DND-41 (cell line): ENCODE data around the gene AFF3.

Source experiments
- ATAC-seq: fragments of 200-7000 bp; cut with Tn5 transposase; 3 replicates; pipeline ENCODE4 v1.9.1; 2021; ENCODE audit warnings: low read depth; ENCODE audit not compliant: insufficient read depth
- DNase-seq: peaks from one replicate; pipeline ENCODE4 v3.0.0-alpha.2; 2020
- H2AFZ ChIP-seq: 2 replicates; pipeline ENCODE4 v1.6.0; 2012; ENCODE audit warnings: low read depth, low read length
- H3K27ac ChIP-seq: 2 replicates; pipeline ENCODE4 v1.5.1; 2012; ENCODE audit warnings: low read length, inconsistent platforms
- H3K27me3 ChIP-seq: fragments of 200-600 bp; sonication (generic); 2 replicates; pipeline ENCODE4 v1.6.0; 2012; ENCODE audit warnings: low read length, mild to moderate bottlenecking, inconsistent platforms; ENCODE audit not compliant: insufficient read depth, poor library complexity
- H3K36me3 ChIP-seq: 2 replicates; pipeline ENCODE4 v1.5.1; 2012; ENCODE audit warnings: low read length, inconsistent platforms; ENCODE audit not compliant: insufficient read depth
- H3K4me1 ChIP-seq: 2 replicates; pipeline ENCODE4 v1.5.1; 2012; ENCODE audit warnings: mild to moderate bottlenecking, low read length; ENCODE audit not compliant: insufficient read depth
- H3K4me2 ChIP-seq: 2 replicates; pipeline ENCODE4 v1.6.0; 2012; ENCODE audit warnings: mild to moderate bottlenecking, moderate library complexity, low read length, inconsistent platforms; ENCODE audit not compliant: insufficient read depth
- H3K4me3 ChIP-seq, 2 experiments: fragments of 200-600 bp in 1 of 2; shearing (Covaris generic) in 1 of 2; 2 replicates each; pipeline ENCODE4 v1.5.1; 2012 to 2016; ENCODE audit warnings: inconsistent platforms in 2 of 2, low read length in 2 of 2, mild to moderate bottlenecking in 2 of 2, low read depth in 1 of 2, moderate library complexity in 1 of 2
- H3K79me2 ChIP-seq: 2 replicates; pipeline ENCODE4 v1.6.0; 2012; ENCODE audit warnings: low read length, inconsistent platforms; ENCODE audit not compliant: insufficient read depth
- H3K9ac ChIP-seq: 2 replicates; pipeline ENCODE4 v1.6.0; 2012; ENCODE audit warnings: low read depth, mild to moderate bottlenecking, inconsistent platforms, low read length, moderate library complexity
- H3K9me3 ChIP-seq: 2 replicates; pipeline ENCODE4 v1.5.1; 2012; ENCODE audit warnings: low read length, moderate library complexity, mild to moderate bottlenecking, inconsistent platforms; ENCODE audit not compliant: insufficient read depth, severe bottlenecking
- H4K20me1 ChIP-seq: 2 replicates; pipeline ENCODE4 v1.6.0; 2012; ENCODE audit warnings: low read length; ENCODE audit not compliant: insufficient read depth
- EZH2 ChIP-seq: IDR thresholded peaks from 3 replicates; pipeline ENCODE4 v1.6.1; 2012; ENCODE audit warnings: borderline replicate concordance, low read depth, mild to moderate bottlenecking, moderate library complexity, low read length, inconsistent platforms; ENCODE audit not compliant: severe bottlenecking
- TF ChIP-seq, protein P1 (sequence below): IDR thresholded peaks from 2 replicates; pipeline ENCODE4 v1.5.1; 2012; ENCODE audit warnings: borderline replicate concordance, low read length, moderate library complexity, mild to moderate bottlenecking; ENCODE audit not compliant: poor library complexity, severe bottlenecking; ENCODE audit errors: extremely low read depth

The AFF3 gene

GRCh38 chr2:100179806-100180205 is 37.4 kb upstream of the AFF3 start:
- Histone ChIP-seq H3K27me3 (no peaks in the 10 kb centered on the region), H3K4me1 (no peaks in the 10 kb centered on the region), H3K79me2 (no peaks in the 10 kb centered on the region)

GRCh38 chr2:100178864-100179263 is 36.5 kb upstream of the AFF3 start:
- Histone ChIP-seq H3K79me2 (no peaks in the 10 kb centered on the region), H3K4me3 (no peak overlapping the region), H3K27ac (no peak overlapping the region), H3K36me3 (no peaks in the 10 kb centered on the region), H2AFZ (no peak overlapping the region), H4K20me1 (no peaks in the 10 kb centered on the region), H3K4me2 (no peak overlapping the region), H3K9me3 (no peaks in the 10 kb centered on the region), H3K27me3 (no peaks in the 10 kb centered on the region), H3K9ac (no peak overlapping the region), H3K4me1 (no peaks in the 10 kb centered on the region)
- DNase-seq (no peak), ATAC-seq (no peak)
- no peak for TF ChIP-seq EZH2
- TF ChIP-seq, protein P1, sequence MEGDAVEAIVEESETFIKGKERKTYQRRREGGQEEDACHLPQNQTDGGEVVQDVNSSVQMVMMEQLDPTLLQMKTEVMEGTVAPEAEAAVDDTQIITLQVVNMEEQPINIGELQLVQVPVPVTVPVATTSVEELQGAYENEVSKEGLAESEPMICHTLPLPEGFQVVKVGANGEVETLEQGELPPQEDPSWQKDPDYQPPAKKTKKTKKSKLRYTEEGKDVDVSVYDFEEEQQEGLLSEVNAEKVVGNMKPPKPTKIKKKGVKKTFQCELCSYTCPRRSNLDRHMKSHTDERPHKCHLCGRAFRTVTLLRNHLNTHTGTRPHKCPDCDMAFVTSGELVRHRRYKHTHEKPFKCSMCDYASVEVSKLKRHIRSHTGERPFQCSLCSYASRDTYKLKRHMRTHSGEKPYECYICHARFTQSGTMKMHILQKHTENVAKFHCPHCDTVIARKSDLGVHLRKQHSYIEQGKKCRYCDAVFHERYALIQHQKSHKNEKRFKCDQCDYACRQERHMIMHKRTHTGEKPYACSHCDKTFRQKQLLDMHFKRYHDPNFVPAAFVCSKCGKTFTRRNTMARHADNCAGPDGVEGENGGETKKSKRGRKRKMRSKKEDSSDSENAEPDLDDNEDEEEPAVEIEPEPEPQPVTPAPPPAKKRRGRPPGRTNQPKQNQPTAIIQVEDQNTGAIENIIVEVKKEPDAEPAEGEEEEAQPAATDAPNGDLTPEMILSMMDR: no peak

More at GRCh38 chr2:100179806-100180205, 37.4 kb upstream of the AFF3 start:
- H3K4me3 ChIP-seq: no peak overlapping the region
- TF ChIP-seq, protein P1: no peak
- no peak for TF ChIP-seq EZH2
- H3K36me3 ChIP-seq: no peaks in the 10 kb centered on the region
- H3K9ac ChIP-seq: no peak overlapping the region
- H4K20me1 ChIP-seq: no peaks in the 10 kb centered on the region
- no peak overlapping the region for H3K27ac ChIP-seq
- no peak for DNase-seq
- H3K4me2 ChIP-seq: no peak overlapping the region
- no peak for ATAC-seq
- no peak overlapping the region for H2AFZ ChIP-seq
- H3K9me3 ChIP-seq: no peaks in the 10 kb centered on the region

GRCh38 chr2:100178085-100178788 is 35.8 kb upstream of the AFF3 start:
- TF ChIP-seq, protein P1: peak; percentile 44
- TF ChIP-seq EZH2: no peak
- Histone ChIP-seq H2AFZ (no peak overlapping the region), H3K27ac (no peak overlapping the region), H3K4me2 (no peak overlapping the region), H3K79me2 (no peaks in the 10 kb centered on the region), H3K9me3 (no peaks in the 10 kb centered on the region), H3K4me3 (no peak overlapping the region), H3K4me1 (no peaks in the 10 kb centered on the region), H3K36me3 (no peaks in the 10 kb centered on the region), H3K9ac (no peak overlapping the region), H4K20me1 (no peaks in the 10 kb centered on the region), H3K27me3 (no peaks in the 10 kb centered on the region)
- ATAC-seq (peak; percentile 52; the same call in 1 of the 3 replicates), DNase-seq (peak; percentile 21)

DNA sequence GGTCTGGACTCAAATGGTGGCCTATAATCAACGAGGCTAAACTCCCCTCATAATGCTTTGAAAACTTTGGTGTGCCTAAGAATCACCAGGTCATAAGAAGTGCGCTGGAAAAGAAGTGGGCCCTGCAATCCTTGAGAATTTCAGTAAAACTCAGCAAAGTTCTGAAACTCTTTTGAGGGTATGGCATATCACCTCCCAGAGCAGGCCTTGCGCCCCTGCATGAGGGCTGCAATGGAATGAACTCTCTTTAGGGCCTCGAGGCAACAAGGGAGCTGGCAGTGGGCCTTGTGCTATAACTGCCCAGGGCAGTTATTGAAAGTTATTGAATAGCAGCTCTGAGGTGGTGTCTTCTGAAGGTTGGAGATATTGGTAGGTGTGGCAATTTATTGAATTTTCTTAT is 34.5 kb upstream of the AFF3 start:
- Histone ChIP-seq H3K9me3 (no peaks in the 10 kb centered on the region), H3K36me3 (no peaks in the 10 kb centered on the region), H2AFZ (no peak overlapping the region), H3K4me3 (no peak overlapping the region), H3K9ac (no peak overlapping the region), H3K4me1 (no peaks in the 10 kb centered on the region), H3K27me3 (no peaks in the 10 kb centered on the region), H3K79me2 (no peaks in the 10 kb centered on the region), H3K4me2 (no peak overlapping the region), H3K27ac (no peak overlapping the region), H4K20me1 (no peaks in the 10 kb centered on the region)
- no peak for TF ChIP-seq EZH2
- TF ChIP-seq, protein P1: no peak
- no peak for ATAC-seq
- no peak for DNase-seq
